Stomach smooth muscle (tissue), 2 donors: ENCODE measurements around the gene DMAC2.

Experiments used
- H3K27ac ChIP-seq: one replicate; pipeline ENCODE4 v1.7.0; 2013; ENCODE audit warnings: mild to moderate bottlenecking, low read length, inconsistent platforms
- H3K27me3 ChIP-seq, 2 donors: one replicate each; pipeline ENCODE4 v1.7.0; 2013; ENCODE audit warnings: low read length in 2 of 2; ENCODE audit not compliant: insufficient read depth in 2 of 2, control insufficient read depth in 1 of 2
- H3K36me3 ChIP-seq, 2 donors: one replicate each; pipeline ENCODE4 v1.7.0; 2013; ENCODE audit warnings: low read length in 2 of 2; ENCODE audit not compliant: control insufficient read depth in 2 of 2, insufficient read depth in 2 of 2
- H3K4me1 ChIP-seq: one replicate; pipeline ENCODE4 v1.7.0; 2013; ENCODE audit warnings: low read length; ENCODE audit not compliant: control insufficient read depth, insufficient read depth
- H3K4me3 ChIP-seq, 2 donors: one replicate each; pipeline ENCODE4 v1.7.0; 2013; ENCODE audit warnings: low read length in 2 of 2
- H3K9ac ChIP-seq, 2 donors: one replicate each; pipeline ENCODE4 v1.7.0; 2013; ENCODE audit warnings: low read length in 2 of 2, mild to moderate bottlenecking in 1 of 2
- H3K9me3 ChIP-seq, 2 donors: one replicate each; pipeline ENCODE4 v1.7.0; 2013; ENCODE audit warnings: low read length in 2 of 2; ENCODE audit not compliant: control insufficient read depth in 2 of 2
- donor health status: healthy.
- donor health status: Pancreatic carcinoma.

Gene DMAC2

GRCh38 chr19:41457241-41457640, 17.5 kb upstream of the DMAC2 start:
- peaks cover 0 to 3% of the 10 kb centered on the region in 2 donors for H3K9me3 ChIP-seq
- H3K27me3 ChIP-seq = peaks cover 2 to 15% of the 10 kb centered on the region in 2 donors
- H3K4me1 ChIP-seq = no peaks in the 10 kb centered on the region
- H3K4me3 ChIP-seq = no peak overlapping the region
- H3K9ac ChIP-seq = no peak overlapping the region
- no peaks in the 10 kb centered on the region for H3K36me3 ChIP-seq
- no peak overlapping the region for H3K27ac ChIP-seq

- Histone ChIP-seq H3K36me3 (no peaks in the 10 kb centered on the region), H3K9me3 (peaks cover 0 to 3% of the 10 kb centered on the region in 2 donors), H3K27me3 (peaks cover 2 to 12% of the 10 kb centered on the region in 2 donors), H3K9ac (no peak overlapping the region), H3K4me1 (no peaks in the 10 kb centered on the region), H3K27ac (no peak overlapping the region), H3K4me3 (no peak overlapping the region)
Measured at GRCh38 chr19:41456342-41456918, 16.7 kb upstream of the DMAC2 start.

- H3K4me3 ChIP-seq = no peak overlapping the region
- H3K36me3 ChIP-seq = no peaks in the 10 kb centered on the region
- peaks cover 2 to 12% of the 10 kb centered on the region in 2 donors for H3K27me3 ChIP-seq
- H3K4me1 ChIP-seq = no peaks in the 10 kb centered on the region
- H3K9me3 ChIP-seq = peaks cover 0 to 3% of the 10 kb centered on the region in 2 donors
- H3K27ac ChIP-seq = no peak overlapping the region
- H3K9ac ChIP-seq = no peak overlapping the region
Measured at GRCh38 chr19:41455936-41456335, 16.2 kb upstream of the DMAC2 start.

- H3K4me3 ChIP-seq = no peak overlapping the region
- H3K27ac ChIP-seq = no peak overlapping the region
- H3K9me3 ChIP-seq = peaks cover 0 to 3% of the 10 kb centered on the region in 2 donors
- no peaks in the 10 kb centered on the region for H3K36me3 ChIP-seq
- H3K27me3 ChIP-seq = peaks cover 2 to 3% of the 10 kb centered on the region in 2 donors
- H3K4me1 ChIP-seq = peaks cover 3% of the 10 kb centered on the region
- H3K9ac ChIP-seq = no peak overlapping the region
Measured at GRCh38 chr19:41452584-41453275, 13.0 kb upstream of the DMAC2 start.

GRCh38 chr19:41449865-41450178, 10.1 kb upstream of the DMAC2 start:
- Histone ChIP-seq H3K4me3 (no peak overlapping the region), H3K27me3 (peaks cover 5 to 8% of the 10 kb centered on the region in 2 donors), H3K36me3 (no peaks in the 10 kb centered on the region), H3K9me3 (no peaks in the 10 kb centered on the region), H3K4me1 (peaks cover 3% of the 10 kb centered on the region), H3K27ac (no peak overlapping the region), H3K9ac (no peak overlapping the region)

GRCh38 chr19:41449079-41449864, 9.6 kb upstream of the DMAC2 start:
- Histone ChIP-seq H3K27me3 (peaks cover 5 to 8% of the 10 kb centered on the region in 2 donors), H3K36me3 (no peaks in the 10 kb centered on the region), H3K9me3 (no peaks in the 10 kb centered on the region), H3K4me1 (peaks cover 3% of the 10 kb centered on the region), H3K27ac (no peak overlapping the region), H3K9ac (no peak overlapping the region), H3K4me3 (peak overlapping the region; percentile 27 to 54)

- H3K27me3 ChIP-seq = peaks cover 5 to 9% of the 10 kb centered on the region in 2 donors
- H3K4me1 ChIP-seq = peaks cover 3% of the 10 kb centered on the region
- H3K36me3 ChIP-seq = no peaks in the 10 kb centered on the region
- H3K9ac ChIP-seq = no peak overlapping the region
- H3K4me3 ChIP-seq = no peak overlapping the region
- no peaks in the 10 kb centered on the region for H3K9me3 ChIP-seq
- no peak overlapping the region for H3K27ac ChIP-seq
Measured at GRCh38 chr19:41447732-41448332, 8.1 kb upstream of the DMAC2 start.

GRCh38 chr19:41445575-41445974, 5.9 kb upstream of the DMAC2 start:
- peaks cover 5 to 16% of the 10 kb centered on the region in 2 donors for H3K27me3 ChIP-seq
- H3K27ac ChIP-seq = no peak overlapping the region
- H3K36me3 ChIP-seq = no peaks in the 10 kb centered on the region
- no peak overlapping the region for H3K9ac ChIP-seq
- peaks cover 3% of the 10 kb centered on the region for H3K4me1 ChIP-seq
- H3K4me3 ChIP-seq = no peak overlapping the region
- no peaks in the 10 kb centered on the region for H3K9me3 ChIP-seq

- H3K27ac ChIP-seq = no peak overlapping the region
- H3K9ac ChIP-seq = no peak overlapping the region
- H3K9me3 ChIP-seq = no peaks in the 10 kb centered on the region
- H3K36me3 ChIP-seq = no peaks in the 10 kb centered on the region
- no peak overlapping the region for H3K4me3 ChIP-seq
- peaks cover 5 to 16% of the 10 kb centered on the region in 2 donors for H3K27me3 ChIP-seq
- peaks cover 2% of the 10 kb centered on the region for H3K4me1 ChIP-seq
Measured at GRCh38 chr19:41443813-41444455, 4.2 kb upstream of the DMAC2 start.
